GM19193 (cell line): ENCODE results near the gene PAPPA2.

ENCODE experiments used
- POLR2A ChIP-seq: IDR thresholded peaks from 4 replicates; pipeline ENCODE4 v1.6.1; 2011; ENCODE audit not compliant: insufficient read depth, insufficient read length; ENCODE audit errors: extremely low read depth

PAPPA2 gene

GRCh38 chr1:176609556-176610408, 146.8 kb downstream of the PAPPA2 start:
- TF ChIP-seq POLR2A, result no peak

GRCh38 chr1:176612791-176613190, 149.8 kb downstream of the PAPPA2 start:
- TF ChIP-seq POLR2A, result no peak

- no peak for TF ChIP-seq POLR2A
Measured at GRCh38 chr1:176617881-176618280, 154.9 kb downstream of the PAPPA2 start.

DNA sequence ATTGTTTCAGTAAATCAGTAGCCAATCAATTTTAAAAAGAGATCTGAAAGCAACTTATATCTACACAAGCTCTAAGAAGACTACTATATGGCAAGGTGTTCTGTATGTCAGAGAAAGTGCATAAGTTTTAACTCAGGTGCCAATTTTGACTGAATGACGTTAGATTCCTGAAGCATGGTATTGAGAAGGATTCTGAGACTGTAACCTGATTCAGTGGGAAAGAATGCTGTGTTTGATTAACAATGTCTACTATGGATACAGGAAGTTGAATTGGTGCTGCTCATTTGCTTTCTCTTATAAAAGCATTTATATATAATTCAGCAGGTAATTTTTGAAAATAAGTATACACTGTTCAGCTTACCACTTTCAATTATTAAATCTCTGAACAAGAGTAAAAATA, 156.3 kb downstream of the PAPPA2 start:
- no peak for TF ChIP-seq POLR2A

DNA sequence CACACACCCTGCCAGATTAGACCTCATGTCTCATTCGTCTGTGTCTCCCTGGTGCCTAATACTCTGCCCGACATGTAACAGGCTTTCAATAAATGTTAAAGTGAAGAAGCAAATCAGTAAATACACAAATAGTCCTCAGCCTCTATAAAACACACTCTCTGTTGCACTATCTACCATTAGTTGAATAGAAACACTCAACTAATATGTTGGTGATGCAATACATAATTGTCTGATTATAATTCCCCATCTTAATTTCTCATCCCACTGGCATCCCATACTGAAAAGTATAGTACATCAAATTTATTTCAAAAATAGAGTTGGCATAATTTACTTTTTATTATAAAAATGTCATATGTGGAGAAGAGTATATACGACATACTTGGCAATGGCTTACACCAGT, 162.4 kb downstream of the PAPPA2 start:
- TF ChIP-seq POLR2A, result no peak

- TF ChIP-seq POLR2A, result no peak
Measured at GRCh38 chr1:176626572-176627061, 163.6 kb downstream of the PAPPA2 start.

GRCh38 chr1:176628775-176629174, 165.8 kb downstream of the PAPPA2 start:
- no peak for TF ChIP-seq POLR2A

DNA sequence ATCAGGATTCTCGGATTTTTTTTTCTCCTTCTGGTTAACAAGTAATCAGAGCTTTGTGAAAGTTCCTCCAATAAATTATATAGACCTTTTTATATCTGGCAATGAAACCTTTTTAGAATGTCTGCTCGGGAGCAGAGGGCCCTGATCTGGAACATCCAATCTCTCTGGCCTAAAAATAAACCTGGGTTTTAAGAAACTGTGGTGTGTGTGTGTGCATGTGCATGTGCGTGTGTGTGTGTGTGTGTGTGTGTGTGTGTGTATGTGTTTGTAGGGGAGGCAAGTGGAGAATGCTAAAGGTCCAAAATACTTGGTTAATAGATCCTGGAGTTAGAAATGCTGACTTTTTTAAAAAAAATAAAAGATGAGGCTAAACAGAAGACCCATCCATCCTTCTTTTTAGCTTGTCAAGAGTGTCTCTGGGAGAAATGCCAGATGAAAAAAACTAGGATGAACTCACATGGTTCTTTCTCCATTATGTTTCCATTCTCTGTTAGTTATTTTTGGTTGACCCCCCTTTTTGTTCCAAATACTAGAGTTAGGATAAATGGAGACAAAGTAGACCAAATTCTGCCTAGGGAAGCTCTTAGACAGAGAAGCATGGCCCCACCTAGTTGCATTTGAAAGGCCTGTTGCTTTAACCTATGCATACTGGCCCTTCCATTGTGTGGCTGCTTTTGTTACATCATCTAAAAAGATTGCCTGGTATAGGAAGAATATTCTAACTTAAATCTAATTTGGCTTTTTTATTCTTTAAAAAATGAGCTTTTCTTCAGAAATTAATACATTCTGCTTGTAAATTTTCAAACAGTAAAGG, 175.9 kb downstream of the PAPPA2 start:
- no peak for TF ChIP-seq POLR2A

DNA sequence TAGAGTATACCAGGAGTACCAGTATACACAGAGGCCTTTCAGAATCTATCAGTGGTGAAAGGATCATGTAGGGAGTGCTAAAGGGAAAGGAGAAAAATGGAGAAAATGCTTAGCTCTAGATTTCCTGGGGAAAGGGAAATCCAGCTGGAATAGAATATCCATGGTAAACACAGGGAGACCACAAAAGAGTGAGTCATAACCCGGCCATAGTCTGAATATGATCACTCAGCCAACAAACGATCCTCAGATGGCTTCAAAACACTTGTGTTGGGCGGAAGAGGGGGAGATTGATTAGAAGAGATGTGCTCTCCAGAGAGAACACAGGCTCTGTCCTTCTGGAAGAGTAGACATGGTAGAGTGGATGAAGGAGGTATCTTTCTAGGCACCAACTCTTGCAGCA, 180.6 kb downstream of the PAPPA2 start:
- no peak for TF ChIP-seq POLR2A

DNA sequence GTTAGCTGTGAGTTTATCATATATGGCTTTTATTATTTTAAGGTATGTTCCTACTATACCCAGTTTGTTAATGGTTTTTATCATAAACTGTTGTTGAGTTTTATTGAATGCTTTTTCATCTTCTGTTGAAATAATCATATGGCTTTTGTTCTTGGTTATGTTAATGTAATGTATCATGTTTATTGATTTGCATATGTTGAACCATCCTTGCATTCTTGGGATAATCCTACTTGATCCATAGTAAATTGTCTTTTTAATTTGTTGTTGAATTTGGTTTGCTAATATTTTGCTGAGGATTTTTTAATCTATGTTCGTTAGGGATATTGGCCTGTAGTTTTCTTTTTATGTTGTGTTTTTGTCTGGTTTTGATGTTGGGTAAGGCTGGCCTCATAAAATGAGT, 185.6 kb downstream of the PAPPA2 start:
- no peak for TF ChIP-seq POLR2A

- TF ChIP-seq POLR2A, result no peak
Measured at GRCh38 chr1:176656257-176656995, 193.5 kb downstream of the PAPPA2 start.

- TF ChIP-seq POLR2A, result no peak
Measured at GRCh38 chr1:176669782-176670181, 206.8 kb downstream of the PAPPA2 start.

DNA sequence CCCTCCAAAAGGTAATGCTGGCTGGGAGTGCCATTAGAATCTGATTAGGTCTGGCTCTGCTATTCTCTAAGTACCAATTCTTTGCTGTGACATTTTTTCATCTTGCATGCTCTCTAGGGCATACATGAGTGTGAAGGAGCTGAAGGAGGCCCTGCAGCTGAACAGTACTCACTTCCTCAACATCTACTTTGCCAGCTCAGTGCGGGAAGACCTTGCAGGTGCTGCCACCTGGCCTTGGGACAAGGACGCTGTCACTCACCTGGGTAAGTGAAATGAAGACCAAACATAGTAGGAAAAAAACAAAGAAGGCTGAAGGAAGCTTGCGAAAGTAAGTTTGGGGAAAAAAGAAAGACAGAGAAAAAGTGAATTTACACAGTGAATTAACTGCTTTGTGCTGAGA, 207.9 kb downstream of the PAPPA2 start:
- no peak for TF ChIP-seq POLR2A

DNA sequence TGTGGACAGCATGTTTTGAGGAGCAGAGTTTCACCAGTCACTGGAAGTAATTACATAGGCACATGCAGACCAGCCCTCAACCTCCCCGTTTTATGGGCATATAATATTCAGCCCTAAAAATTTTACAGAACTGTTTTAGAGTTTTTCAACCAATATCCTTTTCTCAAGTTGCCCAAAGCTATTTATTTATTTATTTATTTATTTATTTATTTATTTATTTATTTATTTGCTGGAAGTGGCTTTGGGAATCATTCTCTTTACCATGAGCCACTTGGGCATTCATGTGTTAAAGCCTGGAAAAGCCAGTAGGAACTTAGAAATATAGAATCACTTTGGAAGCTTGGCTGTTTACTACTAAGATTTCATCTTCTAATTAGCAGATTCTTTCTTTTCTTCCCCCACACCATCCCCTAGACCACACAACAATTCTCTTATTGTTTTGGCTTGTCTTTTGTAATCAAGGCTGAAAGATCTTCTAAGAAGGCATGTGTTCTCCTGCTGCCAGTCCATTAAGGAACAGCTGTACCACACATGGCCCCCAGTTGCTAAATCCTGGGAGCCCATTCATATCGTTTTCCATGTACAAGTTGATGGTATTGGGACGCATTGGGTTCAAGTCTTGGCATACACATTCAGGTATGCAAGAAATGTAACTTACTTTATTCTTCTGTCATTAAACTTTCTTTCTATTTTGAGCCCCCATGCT, 220.0 kb downstream of the PAPPA2 start:
- TF ChIP-seq POLR2A, result no peak
